Embryonic facial prominence (tissue), 1 donor: ENCODE results near the gene RFX7.
A peak's percentile ranks its signal among the peaks of the same experiment; 100 is the strongest.

Experiments used
- DNase-seq: peaks from one replicate; pipeline ENCODE4 v3.0.0-alpha.2; 2016; ENCODE audit errors: extremely low spot score

Gene RFX7

GRCh38 chr15:56045068-56045748, 198.5 kb downstream of the RFX7 start:
- DNase-seq = no peak

DNA sequence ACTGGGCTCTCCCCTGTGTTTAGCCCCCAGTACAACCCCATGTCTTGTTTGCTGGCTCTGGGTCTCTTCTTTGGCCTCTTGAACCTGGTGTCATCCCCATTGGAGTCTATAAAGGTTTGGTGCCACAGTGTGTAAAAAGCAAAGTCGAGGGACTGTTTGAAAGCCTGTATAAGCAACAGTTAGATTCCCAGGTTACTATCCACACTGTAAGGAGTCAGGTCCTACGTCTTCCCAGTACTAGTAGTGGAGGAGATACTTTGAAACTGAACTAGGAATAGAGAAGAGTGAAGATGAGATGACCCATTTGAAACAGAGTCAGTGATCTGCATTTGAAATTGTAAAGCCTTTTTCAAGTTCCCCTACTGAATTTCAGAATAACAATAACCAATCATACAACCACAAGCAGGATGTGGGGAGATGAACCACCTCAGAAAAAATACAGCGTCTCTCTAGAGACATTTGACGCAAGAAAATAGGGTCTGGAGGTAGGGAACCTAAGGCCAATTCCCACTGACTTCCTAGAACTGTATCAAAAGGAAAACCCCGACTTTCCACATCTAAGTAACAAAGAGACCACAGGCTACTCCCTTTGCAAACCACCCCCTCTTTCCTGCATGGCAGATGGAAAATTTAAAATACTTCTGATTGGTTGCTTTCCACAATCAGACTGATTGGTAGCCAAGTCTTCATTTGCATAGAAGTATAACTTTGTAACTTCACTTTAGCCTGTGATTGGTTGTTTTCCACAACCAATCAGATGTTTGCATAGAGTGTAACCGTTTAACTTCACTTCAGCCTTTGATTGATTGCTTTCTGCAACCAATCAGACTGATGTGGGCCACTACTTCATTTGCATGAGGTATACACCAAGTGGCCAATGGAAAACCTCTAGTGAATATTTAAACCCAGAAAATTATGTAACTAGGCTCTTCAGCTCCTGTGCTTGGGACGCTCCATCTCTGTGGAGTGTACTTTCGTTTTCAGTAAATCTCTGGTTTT, 200.4 kb downstream of the RFX7 start:
- no peak for DNase-seq

DNA sequence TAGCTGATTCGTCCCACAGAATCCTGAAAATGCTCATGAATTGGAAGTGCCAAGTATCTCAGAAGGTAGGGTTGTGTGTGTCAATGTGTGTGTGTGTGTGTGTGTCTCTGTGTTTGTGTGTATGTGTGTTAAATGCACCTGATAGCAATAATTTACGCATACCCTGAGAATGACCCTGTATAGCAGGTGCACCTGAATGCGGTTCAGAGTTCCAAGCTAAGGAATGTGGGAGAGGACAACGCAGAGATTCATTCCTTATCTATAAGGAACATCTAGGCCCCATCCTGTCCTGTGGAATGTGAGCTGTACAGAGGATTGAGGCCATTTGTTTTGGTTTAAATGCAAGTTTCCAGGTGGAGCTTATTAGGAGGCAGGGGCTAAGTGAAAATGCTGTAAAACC, 201.2 kb downstream of the RFX7 start:
- no peak for DNase-seq

- DNase-seq = no peak
These were observed 201.6 kb downstream of the RFX7 start for GRCh38 chr15:56042031-56042430.

GRCh38 chr15:56040081-56041035, 203.3 kb downstream of the RFX7 start:
- peak; percentile 59 for DNase-seq

DNA sequence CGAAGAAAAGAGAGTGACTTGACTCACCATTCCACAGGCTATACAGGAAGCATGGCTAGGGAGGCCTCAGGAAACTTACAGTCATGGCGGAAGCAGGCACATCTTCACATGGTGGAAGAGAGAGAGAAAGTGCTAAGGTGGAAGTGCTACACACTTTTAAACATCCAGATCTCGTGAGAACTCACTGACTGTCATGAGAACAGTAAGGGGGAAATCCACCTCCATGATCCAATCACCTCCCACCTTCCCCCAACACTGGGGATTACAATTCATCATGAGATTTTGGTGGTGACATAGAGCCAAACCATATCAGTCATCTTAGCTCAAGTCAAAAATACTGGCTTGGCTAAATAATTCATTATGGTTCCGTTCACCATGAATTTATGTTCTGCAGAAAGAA, 205.0 kb downstream of the RFX7 start:
- DNase-seq = no peak

DNA sequence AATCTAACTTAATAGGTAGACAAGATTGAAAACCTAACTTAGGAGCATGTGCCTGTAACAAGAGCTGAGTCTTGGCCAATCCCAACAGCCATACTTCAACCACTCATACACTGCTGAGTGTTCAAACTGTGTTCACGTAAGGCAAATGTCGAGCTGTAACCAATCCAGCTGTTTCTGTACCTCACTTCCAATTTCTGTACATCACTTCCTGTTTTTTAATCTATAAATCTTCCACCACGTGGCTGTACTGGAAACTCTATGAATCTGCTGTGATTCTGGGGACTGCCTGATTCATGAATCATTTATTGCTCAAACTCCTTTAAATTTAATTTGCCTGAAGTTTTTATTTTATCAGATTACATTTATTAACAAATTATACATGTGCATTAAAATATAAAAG, 205.7 kb downstream of the RFX7 start:
- DNase-seq = no peak
